HG03095 (cell line): ENCODE measurements around the gene IFITM2.
"Not testable (repeated sequence)": the region's sequence is repeated elsewhere in the genome, so short reads cannot be mapped to it uniquely, and the experiment has no call there.

ENCODE experiments used
- ATAC-seq: cut with Tn5 transposase; IDR thresholded peaks from one replicate; pipeline ENCODE4 v1.9.1; 2021; ENCODE audit warnings: moderate library complexity; ENCODE audit not compliant: unreplicated experiment

The IFITM2 gene

DNA sequence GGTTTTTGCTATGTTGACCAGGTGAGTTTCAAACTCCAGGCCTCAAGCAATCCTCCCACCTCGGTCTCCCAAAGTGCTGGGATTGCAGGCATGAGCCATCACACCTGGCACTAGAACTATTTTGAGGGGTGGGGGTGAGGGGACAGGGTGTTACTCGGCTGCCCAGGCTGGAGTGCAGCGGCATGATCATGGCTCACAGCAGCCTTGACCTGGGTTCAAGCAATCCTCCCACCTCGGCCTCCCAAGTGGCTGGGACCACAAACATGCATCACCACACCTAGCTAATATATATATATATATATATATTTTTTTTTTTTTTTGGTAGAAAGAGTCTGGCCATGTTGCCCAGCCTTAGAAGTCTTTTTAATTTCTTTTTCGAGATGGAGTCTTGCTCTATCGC is 30.1 kb downstream of the IFITM2 start:
- ATAC-seq, result no peak

DNA sequence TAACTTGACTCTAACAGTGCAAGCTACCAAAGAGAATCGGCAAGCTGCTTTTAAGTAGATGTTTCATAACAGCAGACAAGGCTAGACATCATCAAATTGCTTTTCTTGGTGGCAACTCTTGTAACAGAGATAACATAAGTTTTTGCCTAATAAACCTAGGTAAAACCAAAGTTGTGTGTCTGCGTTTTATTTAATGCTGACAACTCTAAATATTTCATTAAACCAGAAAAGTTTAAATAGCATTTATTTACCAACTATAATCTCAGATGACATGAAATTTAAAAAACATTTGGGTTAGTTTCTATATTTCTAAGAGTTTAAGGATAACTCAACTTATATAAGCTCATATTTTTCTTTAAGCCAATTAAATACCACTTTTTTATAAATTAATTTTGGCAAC is 32.3 kb downstream of the IFITM2 start:
- no peak for ATAC-seq

DNA sequence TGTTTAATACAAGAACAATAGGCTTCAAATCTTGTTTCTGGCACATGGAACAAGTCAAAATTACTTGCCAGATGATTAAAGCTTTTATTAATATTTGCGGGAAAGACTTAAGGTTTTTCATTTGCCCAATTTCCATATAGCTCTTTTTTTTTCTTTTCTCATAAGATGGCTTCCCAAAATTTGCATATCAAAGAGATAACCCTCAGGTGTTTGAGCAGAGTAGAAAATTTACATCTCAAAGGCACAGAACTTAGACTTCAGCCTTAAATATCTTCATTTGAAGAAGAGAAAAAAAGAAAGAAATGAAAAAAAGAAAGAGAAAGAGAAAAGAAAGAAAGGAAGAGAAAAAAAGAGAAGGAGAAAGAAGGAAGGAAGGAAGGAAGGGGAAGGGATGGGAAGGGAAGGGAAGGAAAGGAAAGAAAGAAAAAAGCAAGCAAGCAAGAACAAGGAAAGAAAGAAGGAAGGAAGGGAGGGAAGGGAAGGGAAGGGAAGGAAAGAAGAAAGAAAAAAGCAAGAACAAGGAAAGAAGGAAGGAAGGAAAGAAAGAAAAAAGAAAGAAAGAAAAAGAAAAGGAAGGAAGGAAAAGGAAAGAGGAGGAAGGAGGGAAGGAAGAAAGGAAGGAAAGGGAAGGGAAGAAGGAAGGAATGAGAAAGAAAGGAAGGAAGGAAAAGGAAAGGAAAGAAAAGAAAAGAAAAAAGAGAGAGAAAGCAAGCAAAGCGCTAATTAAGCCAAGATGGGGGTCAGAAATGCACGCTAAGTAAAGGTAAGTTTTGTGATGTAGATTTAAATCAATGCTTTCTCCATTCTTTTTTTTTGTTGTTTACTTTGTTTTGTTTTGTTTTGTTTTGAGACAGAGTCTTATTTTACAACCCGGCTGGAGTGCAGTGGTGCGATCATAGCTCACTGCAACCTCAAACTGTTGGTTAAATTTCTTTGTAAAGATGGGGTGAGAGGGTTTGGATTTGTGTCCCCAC is 33.2 kb downstream of the IFITM2 start:
- ATAC-seq, result no peak

DNA sequence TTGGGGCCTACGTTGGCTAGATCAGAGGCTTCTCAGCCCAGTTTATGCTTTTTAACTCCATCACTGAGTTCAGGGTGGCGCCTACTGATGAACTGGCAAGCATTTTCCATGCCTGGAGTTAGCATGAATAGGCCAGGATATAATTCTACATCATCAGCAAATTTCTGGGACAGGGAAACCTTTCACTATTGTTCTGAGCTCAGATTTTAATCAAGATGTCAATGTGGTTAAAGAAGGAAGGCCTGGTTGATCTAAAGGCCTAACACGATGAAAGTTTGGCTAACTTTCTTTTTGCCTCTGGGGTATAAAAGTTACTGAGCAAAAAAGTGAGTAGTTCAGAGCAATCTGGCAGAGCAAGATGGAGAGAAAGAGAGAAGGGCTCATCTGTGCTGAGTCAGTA is 34.7 kb downstream of the IFITM2 start:
- ATAC-seq, result no peak

DNA sequence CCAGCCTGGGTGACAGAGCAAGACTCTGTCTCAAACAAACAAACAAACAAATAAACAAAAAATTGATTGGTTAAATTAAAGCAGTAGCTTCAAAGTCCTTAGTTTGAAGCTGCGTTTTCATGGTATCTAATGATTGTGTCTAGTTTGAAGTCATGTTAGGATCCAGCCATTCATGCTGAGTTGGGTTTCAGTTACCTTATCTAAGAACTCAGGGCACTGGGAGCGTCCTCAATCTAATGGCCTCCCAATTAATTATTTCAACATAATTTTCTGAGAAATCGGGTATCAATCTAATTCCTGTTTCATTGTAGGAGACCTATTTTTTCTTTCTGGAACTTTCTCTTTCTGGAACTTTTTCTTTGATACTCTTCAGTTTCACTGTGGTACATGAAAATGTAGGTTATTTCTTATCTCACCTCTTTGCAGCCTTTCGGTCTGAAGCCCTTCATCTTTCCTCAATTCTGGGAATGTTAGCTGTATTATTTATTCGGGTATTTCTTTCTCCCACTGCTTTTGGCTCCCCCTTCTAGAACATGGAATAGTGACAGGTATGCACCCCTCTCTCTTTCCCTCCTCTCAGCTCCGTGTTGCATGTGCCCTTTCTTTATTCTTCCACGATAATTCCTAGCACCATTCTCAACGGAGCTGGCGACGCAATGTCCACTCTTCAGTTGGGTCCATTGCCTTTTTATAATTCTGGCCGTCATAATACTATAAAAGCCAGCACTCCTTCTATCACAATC is 37.4 kb downstream of the IFITM2 start:
- ATAC-seq, result no peak

DNA sequence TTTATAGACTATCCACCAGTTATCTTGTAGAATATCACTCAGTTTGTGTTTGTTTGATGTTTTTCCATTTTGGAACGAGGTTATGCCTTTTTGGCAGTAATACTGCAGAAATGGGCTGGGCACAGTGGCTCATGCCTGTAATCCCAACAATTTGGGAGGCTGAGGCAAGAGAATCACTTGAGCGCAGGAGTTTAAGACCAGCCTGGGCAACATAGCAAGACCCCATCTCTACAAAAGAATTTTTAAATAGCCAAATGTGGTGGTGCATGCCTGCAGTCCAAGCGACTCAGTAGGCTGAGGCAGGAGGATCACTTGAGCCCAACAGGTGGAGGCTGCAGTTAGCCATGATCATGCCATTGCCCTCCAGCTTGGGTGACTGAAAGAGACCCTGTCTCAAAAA is 38.9 kb downstream of the IFITM2 start:
- ATAC-seq, result no peak

DNA sequence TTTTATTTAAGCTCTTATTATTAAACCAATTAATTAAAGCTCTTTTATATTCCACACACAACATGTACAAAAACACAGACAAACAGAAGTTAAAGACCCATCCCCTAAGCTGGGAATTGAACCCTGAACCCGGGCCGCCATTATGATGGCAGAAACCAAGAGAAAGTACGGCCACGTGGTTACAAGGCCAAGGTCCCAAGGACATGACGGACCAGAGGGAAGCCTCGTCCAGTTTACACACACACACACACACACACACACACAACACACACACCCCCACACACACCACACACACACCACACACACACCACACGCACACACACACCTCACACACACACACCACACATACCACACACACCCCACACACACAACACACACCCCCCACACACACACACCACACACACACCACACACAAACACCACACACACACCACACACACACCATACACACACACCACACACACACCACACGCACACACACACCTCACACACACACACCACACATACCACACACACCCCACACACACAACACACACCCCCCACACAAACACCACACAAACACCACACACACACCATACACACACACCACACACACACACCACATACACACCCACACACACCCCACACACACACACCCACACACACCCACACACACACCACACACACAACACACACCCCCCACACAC is 41.8 kb downstream of the IFITM2 start:
- not testable (repeated sequence) for ATAC-seq

DNA sequence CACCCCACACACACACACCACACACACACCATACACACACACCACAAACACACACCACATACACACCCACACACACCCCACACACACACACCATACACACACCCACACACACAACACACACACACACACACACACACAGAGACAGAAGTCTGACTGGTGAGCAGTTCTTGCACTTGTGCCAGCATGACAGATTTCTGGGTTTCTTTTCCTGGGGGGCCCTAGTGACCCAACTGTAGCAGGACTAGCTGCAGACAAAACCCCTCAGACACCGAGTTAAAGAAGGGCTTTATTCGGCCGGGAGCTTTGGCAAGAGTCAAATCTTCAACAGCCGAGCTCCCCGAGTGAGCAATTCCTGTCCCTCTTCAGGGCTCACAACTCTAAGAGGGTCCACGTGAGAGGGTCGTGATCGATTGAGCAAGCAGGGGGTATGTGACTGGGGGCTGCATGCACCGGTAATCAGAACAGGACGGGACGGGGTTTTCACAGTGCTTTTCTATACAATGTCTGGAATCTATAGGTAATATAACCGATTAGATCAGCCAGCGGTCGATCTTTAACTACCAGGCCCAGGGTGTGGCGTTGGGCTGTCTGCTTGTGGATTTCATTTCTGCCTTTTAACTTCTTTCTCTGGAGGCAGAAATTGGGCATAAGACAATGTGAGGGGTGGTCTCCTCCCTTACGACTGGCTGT is 42.6 kb downstream of the IFITM2 start:
- ATAC-seq, result not testable (repeated sequence)

DNA sequence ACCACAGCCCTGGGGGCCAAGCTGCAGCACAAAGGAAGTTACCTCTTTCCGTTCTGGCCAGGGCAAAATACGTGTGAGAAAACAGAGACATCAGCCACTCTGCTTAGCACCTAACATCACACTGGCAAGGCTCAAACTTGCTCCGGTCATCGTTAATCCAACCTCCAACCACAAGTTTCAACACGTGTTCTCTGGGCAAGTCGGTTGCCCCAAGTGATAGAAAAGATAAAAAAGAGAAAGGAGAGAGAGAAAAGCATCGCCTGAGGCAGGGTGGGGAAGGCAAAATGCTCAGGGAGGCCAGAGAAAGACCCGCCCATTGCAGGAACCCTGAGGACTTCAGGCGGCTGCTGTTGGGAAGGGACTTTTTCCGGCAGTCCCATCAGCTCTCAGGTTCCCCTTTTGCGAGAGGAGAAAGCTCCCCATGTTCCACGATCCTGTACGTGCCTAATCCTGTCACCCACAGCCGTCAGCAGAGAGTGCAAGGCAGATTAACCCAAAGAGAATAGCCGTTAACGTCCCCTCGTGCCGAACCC is 43.2 kb downstream of the IFITM2 start:
- ATAC-seq, result no peak

DNA sequence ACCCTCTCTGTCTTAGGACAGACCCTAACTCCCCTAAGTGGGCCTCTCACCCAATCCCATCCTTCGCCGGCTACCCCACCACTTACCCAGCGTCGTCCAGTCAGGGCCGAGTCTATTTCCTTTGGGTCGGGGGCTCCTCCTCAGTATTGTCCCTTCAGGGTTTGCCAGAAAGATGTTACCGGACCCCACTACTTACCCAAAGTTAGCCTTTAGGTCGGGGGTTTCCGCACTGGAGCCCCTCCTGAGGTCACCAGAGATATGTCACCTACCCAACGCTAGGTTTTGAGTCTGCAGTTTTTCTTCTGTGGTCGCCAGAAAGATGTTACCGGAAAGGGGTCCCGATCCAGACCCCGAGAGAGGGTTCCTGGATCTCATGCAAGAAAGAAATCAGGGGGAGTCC is 43.8 kb downstream of the IFITM2 start:
- no peak for ATAC-seq

DNA sequence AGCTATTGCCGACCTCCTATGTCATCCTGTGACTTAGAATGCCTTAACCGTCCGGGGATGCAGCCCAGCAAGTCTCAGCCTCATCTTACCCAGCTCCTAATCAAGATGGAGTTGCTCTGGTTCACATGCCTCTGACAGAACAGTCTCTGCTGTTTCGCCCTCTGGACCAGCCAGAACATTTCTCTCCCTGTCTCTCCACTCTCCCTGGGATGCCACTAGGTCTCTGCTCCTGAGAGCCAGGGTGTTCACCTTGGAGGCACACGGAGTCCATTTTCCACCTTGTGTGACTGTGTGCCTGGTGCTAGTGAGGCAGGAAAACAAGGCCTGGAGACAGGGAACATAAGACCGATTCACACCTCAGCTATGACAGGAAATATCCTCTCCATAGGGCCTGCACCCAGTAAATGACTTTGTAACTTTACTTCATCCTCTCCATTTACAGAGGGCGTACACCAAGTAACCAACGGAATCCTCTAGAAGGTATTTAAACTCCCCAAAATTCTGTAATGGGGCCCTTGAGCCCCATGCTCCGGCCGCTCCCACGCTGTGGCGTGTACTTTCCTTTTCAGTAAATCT is 44.9 kb downstream of the IFITM2 start:
- ATAC-seq, result no peak

DNA sequence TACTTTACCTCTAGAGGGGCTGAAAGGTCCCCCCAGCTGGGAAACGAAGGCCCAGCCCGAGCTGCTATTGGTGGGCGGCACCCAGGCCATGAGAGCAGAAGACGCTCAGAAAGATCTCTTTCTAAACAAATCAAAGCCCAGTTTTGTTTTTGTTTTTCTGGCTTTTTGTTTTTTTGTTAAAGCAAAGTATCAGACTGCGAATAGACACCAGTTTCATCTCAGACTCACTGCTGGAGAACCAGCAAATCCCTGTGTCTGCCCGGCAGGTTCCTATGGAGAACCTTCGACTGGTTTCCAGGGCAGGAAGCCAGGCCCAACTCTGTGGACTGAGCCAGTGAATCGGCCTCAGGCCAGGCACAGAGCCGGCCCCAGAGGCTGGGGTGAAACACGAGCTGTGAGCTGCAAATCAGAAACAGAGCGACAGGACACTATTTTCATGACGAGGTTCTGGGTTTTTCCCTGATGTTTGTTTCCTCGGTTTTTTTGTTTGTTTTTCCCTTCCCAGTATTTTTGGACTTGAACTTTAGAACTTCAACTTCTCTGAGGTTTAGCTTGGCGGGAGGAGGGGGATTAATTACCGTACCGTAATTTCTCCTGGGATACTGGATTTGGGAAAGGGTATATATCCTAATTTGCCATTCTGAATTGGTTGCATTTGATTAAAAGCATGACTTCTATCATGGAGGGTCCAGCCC is 45.7 kb downstream of the IFITM2 start:
- ATAC-seq, result no peak

DNA sequence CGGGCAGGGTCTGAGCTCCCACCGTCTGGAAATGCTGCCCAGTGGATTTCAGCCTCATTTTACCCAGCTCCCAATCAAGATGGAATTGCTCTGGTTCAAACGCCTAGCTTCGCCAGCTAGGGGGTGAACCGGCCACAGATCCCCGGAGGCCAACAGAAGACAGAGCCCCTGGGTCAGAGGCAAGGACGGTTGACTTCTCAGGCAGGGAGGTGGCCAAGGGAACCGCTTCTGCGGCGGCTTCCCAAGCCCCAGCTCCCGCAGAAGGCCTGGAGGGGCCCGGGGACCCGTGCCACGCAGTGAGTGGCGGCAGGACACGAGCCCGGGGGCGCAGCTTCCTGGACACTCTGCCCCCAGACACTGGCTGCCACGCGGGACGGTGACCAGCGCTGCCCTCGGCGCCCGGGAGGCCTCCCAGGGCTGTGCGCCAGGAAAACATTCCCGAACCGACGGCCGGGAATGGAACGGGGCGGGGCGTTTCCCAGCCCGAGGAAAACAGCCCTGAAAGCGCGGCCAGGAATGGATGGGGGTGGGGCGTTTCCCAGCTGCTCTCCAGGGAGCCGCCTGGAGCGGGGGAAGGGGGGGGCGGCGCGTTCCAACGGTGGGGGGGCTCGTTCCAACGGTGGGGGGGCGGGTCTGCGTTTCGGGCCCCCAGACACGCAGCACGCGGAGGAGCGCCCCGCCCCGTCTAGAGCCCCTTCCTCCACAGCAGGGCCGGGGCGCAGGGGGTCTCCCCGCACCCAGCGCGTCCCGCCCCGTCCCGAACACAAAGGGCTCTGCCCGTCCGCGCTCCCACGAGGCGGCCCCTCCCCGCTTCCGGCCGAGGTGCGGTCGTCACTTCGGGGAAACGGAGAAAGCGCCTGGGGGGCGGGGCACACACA is 48.2 kb downstream of the IFITM2 start:
- no peak for ATAC-seq

DNA sequence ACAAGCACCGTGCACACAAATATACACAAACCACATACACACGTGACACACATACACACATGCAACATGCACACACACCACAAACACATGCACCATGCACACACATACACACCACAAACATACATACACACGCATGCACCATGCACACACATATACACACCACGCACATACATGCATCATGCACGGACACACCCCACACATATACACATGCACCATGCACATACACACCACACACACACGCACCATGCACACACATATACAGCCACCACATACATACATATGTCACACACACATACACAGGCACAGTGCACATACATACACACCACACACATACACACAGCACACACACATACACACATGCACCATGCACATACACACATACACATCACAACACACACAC is 49.0 kb downstream of the IFITM2 start:
- no peak for ATAC-seq

DNA sequence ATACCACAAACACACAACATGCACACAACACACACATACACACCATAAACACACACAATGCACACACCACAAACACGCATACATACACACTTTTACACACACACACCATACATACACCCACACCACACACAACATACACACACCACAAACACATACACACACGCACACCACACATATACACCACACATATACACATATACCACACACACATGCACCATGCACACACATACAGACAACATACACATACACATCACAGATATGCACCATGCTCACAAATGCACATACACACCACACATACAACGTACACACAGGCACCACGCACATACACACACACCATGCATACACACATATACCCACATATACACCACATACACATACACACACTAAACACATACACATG is 50.0 kb downstream of the IFITM2 start:
- ATAC-seq, result no peak

DNA sequence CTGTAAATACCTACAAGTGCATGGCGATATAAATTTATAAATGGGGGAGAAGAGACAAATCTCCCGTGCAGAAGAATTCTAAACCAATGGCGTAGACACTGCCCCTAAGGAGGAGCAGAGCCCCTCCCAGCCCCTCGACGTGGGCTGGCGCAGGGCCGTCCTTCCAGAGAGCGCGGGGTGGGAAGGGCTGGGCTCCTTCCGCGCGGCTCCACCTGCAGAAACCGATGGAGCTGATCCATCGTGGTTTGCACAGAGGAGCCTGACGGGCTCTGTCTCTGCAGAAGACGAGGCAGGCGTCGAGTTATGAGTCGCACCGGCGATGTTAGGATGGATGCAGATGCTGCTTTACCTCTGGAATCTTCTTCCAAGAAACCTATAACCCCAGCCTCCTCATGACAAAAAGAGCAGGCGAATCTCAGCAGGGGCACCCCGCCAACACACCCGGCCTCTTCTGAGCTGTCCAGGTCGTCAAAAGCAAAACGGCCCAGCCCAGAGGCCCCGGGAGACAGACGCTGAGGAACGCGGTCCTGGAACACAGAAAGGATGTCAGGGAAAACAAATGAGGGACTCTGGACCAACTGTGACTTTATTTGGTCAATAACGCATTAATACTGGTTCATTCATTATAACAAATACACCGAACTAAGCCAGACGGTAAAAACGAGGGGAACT is 50.6 kb downstream of the IFITM2 start:
- ATAC-seq, result no peak
